ENCODE data around the gene PNPLA5. TPM values are rescaled to one million over a fixed set of nuclear protein-coding genes. Genes with fewer than 3 reads are reported as not detected.

Gene PNPLA5
- total RNA-seq = not detected
- not detected for polyA plus RNA-seq

DNA sequence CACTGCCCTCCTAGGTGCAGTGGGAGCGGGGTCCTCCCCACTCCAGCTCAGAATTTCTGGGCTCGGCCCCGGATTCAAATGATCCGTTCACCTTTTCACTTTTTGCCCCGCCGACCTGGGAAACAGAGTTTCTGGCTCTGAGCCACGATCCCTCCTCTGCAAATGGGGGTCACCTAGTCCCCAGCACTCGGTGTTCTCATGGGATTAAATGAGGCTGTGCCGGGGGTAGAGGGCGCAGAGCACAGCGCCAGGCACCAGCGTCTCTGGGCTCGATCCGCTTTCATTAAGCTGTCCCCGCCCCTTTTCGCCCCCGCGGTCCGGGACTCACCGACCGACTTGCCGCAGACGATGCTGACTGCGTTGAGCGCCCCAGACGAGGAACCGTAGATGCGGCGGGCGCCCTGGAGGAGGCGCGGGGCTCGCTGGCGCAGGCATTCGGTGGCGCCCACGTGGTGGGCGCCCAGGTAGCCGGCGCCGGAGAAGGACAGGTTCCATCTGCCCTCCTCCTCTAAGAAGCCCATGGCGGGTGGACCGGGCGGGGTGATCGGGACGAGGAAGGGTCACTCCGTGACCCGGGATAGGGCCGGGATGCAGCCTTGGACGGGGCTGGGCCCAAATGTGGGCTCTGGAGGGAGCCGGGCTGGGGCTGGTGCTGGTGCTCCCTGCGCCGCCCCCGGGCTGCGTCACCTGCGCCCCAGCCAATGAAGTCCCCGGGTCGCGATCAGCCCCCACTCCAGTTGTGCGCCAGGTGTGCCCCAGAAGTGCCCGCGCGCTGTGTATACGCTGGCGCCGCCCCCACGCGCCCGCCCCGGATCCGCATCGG is at the start of gene PNPLA5:
PNPLA5 (minus strand) TSS at position 654 of the 823 bp plus-strand sequence; CDS start at position 521, 133 bp downstream.
- no peak for TF ChIP-seq POLR2AphosphoS5 (IDR thresholded peaks at IDR 0.05)
- TF ChIP-seq EP300 (IDR thresholded peaks at IDR 0.05) = no peak
- TF ChIP-seq POLR2A (IDR thresholded peaks at IDR 0.05) = no peak
- no peak for TF ChIP-seq CTCF (IDR thresholded peaks at IDR 0.05)
- peaks cover 20 to 66% (median 53%) of the 10 kb centered on the region in 3 donors for H3K27me3 ChIP-seq
- H3K4me3 ChIP-seq = peak within 1 kb of the TSS in 1 of 4 donors; percentile 8
- H3K9me3 ChIP-seq = no peaks in the 10 kb centered on the region
- no peak within 1 kb of the TSS for H3K27ac ChIP-seq
- intact Hi-C loops (cut with DNase I) = no loop called here
- no peak for DNase-seq
- H3K4me1 ChIP-seq = peaks cover 0 to 12% (median 9%) of the 10 kb centered on the region in 4 donors
- no peaks in the 10 kb centered on the region for H3K36me3 ChIP-seq
- WGBS, 2 donors = 3 to 10% methylated on average over 72 of the region's 72 CpGs

GRCh38 chr22:43941449-43941848 is 49.6 kb upstream of the PNPLA5 start:
- intact Hi-C loops (cut with DNase I) = no loop called here
- H3K9me3 ChIP-seq = peaks cover 0 to 2% (median 0%) of the 10 kb centered on the region in 4 donors
- DNase-seq = no peak
- no peaks in the 10 kb centered on the region for H3K4me1 ChIP-seq
- 75 to 86% methylated on average over 6 of the region's 6 CpGs for WGBS, 2 donors
- no peak for TF ChIP-seq POLR2AphosphoS5 (IDR thresholded peaks at IDR 0.05)
- TF ChIP-seq POLR2A (IDR thresholded peaks at IDR 0.05) = no peak
- TF ChIP-seq CTCF (IDR thresholded peaks at IDR 0.05) = no peak
- TF ChIP-seq EP300 (IDR thresholded peaks at IDR 0.05) = no peak
- no peaks in the 10 kb centered on the region for H3K36me3 ChIP-seq
- no peak overlapping the region for H3K27ac ChIP-seq
- H3K27me3 ChIP-seq = peaks cover 0 to 4% (median 0%) of the 10 kb centered on the region in 3 donors
- no peak overlapping the region for H3K4me3 ChIP-seq

- no peak for TF ChIP-seq POLR2A (IDR thresholded peaks at IDR 0.05)
- TF ChIP-seq POLR2AphosphoS5 (IDR thresholded peaks at IDR 0.05) = no peak
- TF ChIP-seq CTCF (IDR thresholded peaks at IDR 0.05) = no peak
- no peak for TF ChIP-seq EP300 (IDR thresholded peaks at IDR 0.05)
- Histone ChIP-seq H3K4me3 (no peak overlapping the region), H3K9me3 (no peaks in the 10 kb centered on the region), H3K27ac (no peak overlapping the region), H3K36me3 (no peaks in the 10 kb centered on the region), H3K27me3 (peaks cover 0 to 8% (median 0%) of the 10 kb centered on the region in 3 donors), H3K4me1 (no peaks in the 10 kb centered on the region)
- DNase-seq = no peak
- 76 to 86% methylated on average over 4 of the region's 4 CpGs for WGBS, 2 donors
- intact Hi-C loops (cut with DNase I) = no loop called here
Observed at GRCh38 chr22:43931771-43932170, 40.0 kb upstream of the PNPLA5 start.

GRCh38 chr22:43928908-43929307 is 37.1 kb upstream of the PNPLA5 start:
- no peak for TF ChIP-seq POLR2A (IDR thresholded peaks at IDR 0.05)
- TF ChIP-seq POLR2AphosphoS5 (IDR thresholded peaks at IDR 0.05) = no peak
- no peak for TF ChIP-seq CTCF (IDR thresholded peaks at IDR 0.05)
- no peak for TF ChIP-seq EP300 (IDR thresholded peaks at IDR 0.05)
- WGBS, 2 donors = 85 to 90% methylated on average over 6 of the region's 6 CpGs
- no peak for DNase-seq
- H3K27ac ChIP-seq = no peak overlapping the region
- no peaks in the 10 kb centered on the region for H3K36me3 ChIP-seq
- no peaks in the 10 kb centered on the region for H3K9me3 ChIP-seq
- H3K4me1 ChIP-seq = peaks cover 0 to 6% (median 4%) of the 10 kb centered on the region in 4 donors
- H3K27me3 ChIP-seq = peaks cover 0 to 27% (median 21%) of the 10 kb centered on the region in 3 donors
- no peak overlapping the region for H3K4me3 ChIP-seq
- intact Hi-C loops (cut with DNase I) = no loop called here

Data from sigmoid colon (tissue), 7 donors.